Brain microvascular endothelial cell (primary cell): ENCODE measurements around the gene SNX19.

Experiments used
- DNase-seq: peaks from one replicate; pipeline ENCODE4 v3.0.0-alpha.2; 2020
- H3K27ac ChIP-seq: fragments of 250-450 bp; sonication (Bioruptor Pico); 2 replicates; pipeline ENCODE4 v1.5.1; 2020; ENCODE audit warnings: mild to moderate bottlenecking, moderate library complexity
- H3K27me3 ChIP-seq: fragments of 250-450 bp; sonication (Bioruptor Pico); replicated peaks from 2 replicates; pipeline ENCODE4 v1.5.1; 2020; ENCODE audit warnings: mild to moderate bottlenecking
- H3K36me3 ChIP-seq: fragments of 250-450 bp; sonication (Bioruptor Pico); replicated peaks from 2 replicates; pipeline ENCODE4 v1.5.1; 2020; ENCODE audit warnings: mild to moderate bottlenecking
- H3K4me3 ChIP-seq: 2 replicates; pipeline ENCODE4 v1.5.1; 2011; ENCODE audit warnings: low read depth, mild to moderate bottlenecking, control low read depth, low read length, moderate library complexity
- in situ Hi-C: cut with HindIII; loops from 2 replicates; pipeline ENCODE4 v1.10.0; 2017; ENCODE audit warnings: low sequenced_read_pairs, low pct_ligation_motif_present
- TF ChIP-seq, protein P1 (sequence below): IDR thresholded peaks from 2 replicates; pipeline ENCODE4 v1.5.1; 2011; ENCODE audit warnings: low read depth, mild to moderate bottlenecking, moderate library complexity, low read length, control low read depth, inconsistent platforms; ENCODE audit errors: missing control alignments

The SNX19 gene

GRCh38 chr11:130918081-130918480 is 1.8 kb upstream of the SNX19 start:
- TF ChIP-seq, protein P1, sequence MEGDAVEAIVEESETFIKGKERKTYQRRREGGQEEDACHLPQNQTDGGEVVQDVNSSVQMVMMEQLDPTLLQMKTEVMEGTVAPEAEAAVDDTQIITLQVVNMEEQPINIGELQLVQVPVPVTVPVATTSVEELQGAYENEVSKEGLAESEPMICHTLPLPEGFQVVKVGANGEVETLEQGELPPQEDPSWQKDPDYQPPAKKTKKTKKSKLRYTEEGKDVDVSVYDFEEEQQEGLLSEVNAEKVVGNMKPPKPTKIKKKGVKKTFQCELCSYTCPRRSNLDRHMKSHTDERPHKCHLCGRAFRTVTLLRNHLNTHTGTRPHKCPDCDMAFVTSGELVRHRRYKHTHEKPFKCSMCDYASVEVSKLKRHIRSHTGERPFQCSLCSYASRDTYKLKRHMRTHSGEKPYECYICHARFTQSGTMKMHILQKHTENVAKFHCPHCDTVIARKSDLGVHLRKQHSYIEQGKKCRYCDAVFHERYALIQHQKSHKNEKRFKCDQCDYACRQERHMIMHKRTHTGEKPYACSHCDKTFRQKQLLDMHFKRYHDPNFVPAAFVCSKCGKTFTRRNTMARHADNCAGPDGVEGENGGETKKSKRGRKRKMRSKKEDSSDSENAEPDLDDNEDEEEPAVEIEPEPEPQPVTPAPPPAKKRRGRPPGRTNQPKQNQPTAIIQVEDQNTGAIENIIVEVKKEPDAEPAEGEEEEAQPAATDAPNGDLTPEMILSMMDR: no peak
- DNase-seq: no peak
- Histone ChIP-seq H3K27me3 (no peaks in the 10 kb centered on the region), H3K4me3 (no peak overlapping the region), H3K36me3 (peaks cover 6% of the 10 kb centered on the region), H3K27ac (no peak overlapping the region)
- in situ Hi-C loops: no loop called here

- no peak for DNase-seq
- Histone ChIP-seq H3K27me3 (no peaks in the 10 kb centered on the region), H3K36me3 (peaks cover 8% of the 10 kb centered on the region), H3K4me3 (peak overlapping the region; percentile 82), H3K27ac (no peak overlapping the region)
- TF ChIP-seq, protein P1: no peak
- in situ Hi-C loops: no loop called here
These were observed 631 bp upstream of the SNX19 start for GRCh38 chr11:130916910-130917309.

DNA sequence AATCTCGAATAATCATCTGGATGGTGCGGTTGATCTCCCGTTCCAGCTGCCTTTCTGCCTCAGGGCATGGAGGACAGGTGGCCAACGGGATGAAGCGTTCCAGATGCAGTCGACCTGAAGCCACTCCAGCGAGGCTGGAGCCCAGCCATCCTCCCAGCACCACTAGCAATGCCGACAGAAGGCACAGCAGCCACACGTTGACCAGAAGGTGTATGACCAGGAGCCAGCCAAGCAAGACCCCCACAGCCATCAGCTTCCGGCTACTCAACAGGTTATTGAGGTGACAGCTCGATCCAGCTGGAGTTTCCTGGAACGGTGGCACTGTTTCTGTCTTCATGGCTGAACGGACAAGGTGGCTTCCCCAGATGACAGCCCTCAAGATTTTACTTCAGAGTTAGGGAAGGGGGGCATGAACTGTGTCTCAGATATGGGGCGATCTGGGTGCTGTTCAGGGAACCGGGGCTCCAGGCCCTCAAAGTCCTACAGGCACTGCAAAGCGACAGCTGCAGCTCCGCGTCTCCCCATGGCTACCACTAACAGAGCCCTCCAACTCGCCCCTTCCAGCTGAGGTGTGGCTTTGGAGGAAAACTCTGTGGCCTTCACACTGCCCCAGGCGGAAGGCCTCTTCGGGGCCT is 559 bp downstream of the SNX19 start:
- peaks cover 8% of the 10 kb centered on the region for H3K36me3 ChIP-seq

GRCh38 chr11:130913268-130913667 is 3.0 kb downstream of the SNX19 start:
- no peak overlapping the region for H3K4me3 ChIP-seq
- H3K36me3 ChIP-seq: peaks cover 8% of the 10 kb centered on the region
- no peaks in the 10 kb centered on the region for H3K27me3 ChIP-seq
- H3K27ac ChIP-seq: no peak overlapping the region
- no peak for DNase-seq
- in situ Hi-C loops: no loop called here
- TF ChIP-seq, protein P1: no peak

More for the DNA sequence above, 559 bp downstream of the SNX19 start:
- Histone ChIP-seq H3K27ac (peak overlapping the region; percentile 84), H3K4me3 (peak overlapping the region; percentile 82), H3K27me3 (no peaks in the 10 kb centered on the region)
- DNase-seq: no peak
- in situ Hi-C loops: no loop called here
- TF ChIP-seq, protein P1: no peak

DNA sequence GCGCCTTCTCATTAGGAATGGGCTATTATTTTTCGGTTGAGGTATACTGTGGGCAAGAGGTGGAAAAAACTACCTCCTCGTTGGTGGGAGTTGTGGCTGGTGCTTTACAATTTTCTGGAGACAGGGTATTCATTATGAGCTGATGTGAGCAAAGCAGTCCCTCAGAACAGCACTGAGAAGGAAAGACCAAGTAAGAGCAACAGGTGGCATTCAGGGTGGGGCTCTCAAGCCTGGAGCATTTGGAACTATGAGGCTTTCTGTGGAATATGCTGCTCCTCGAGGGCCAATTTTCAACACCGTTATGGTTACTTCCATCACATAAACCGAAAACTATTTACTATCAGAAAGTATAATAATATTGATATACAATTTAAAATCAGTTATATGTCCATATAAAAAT is 3.7 kb downstream of the SNX19 start:
- Histone ChIP-seq H3K4me3 (no peak overlapping the region), H3K27ac (no peak overlapping the region), H3K36me3 (peaks cover 12% of the 10 kb centered on the region), H3K27me3 (no peaks in the 10 kb centered on the region)
- no peak for DNase-seq
- in situ Hi-C loops: no loop called here
- TF ChIP-seq, protein P1: no peak

GRCh38 chr11:130911306-130911705 is 5.0 kb downstream of the SNX19 start:
- TF ChIP-seq, protein P1: no peak
- in situ Hi-C loops: no loop called here
- Histone ChIP-seq H3K4me3 (no peak overlapping the region), H3K36me3 (peaks cover 25% of the 10 kb centered on the region), H3K27ac (no peak overlapping the region), H3K27me3 (no peaks in the 10 kb centered on the region)
- no peak for DNase-seq
